Amniotic stem cell (primary cell): ENCODE data around the gene ENG.

Experiments used
- DNase-seq: peaks from one replicate; lab custom pipeline; 2025; lab: John Stamatoyannopoulos, UW

The ENG gene

GRCh38 chr9:127776924-127777289, 77.6 kb downstream of the ENG start:
- no peak for DNase-seq

GRCh38 chr9:127776195-127776923, 78.1 kb downstream of the ENG start:
- no peak for DNase-seq

- no peak for DNase-seq
Observed at GRCh38 chr9:127773981-127774380, 80.5 kb downstream of the ENG start.

GRCh38 chr9:127773272-127773671, 81.2 kb downstream of the ENG start:
- no peak for DNase-seq

DNA sequence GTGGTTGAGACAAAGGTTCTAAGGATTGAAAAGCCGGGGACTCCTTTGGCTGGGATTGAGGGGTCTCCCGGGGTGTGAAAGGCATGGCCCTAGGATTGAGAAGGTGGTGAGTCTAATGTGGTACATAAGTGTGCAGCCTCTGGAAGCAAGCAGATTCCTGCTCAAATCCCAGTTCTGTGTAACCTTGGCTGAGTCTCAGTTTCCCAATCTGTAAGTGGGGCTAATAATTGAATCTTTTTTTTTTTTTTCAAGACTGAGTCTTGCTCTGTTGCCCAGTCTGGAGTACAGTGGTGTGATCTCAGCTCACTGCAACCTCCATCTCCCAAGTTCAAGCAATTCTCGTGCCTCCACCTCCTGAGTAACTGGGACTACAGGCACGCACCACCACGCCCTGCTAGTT, 81.9 kb downstream of the ENG start:
- DNase-seq, result no peak

DNA sequence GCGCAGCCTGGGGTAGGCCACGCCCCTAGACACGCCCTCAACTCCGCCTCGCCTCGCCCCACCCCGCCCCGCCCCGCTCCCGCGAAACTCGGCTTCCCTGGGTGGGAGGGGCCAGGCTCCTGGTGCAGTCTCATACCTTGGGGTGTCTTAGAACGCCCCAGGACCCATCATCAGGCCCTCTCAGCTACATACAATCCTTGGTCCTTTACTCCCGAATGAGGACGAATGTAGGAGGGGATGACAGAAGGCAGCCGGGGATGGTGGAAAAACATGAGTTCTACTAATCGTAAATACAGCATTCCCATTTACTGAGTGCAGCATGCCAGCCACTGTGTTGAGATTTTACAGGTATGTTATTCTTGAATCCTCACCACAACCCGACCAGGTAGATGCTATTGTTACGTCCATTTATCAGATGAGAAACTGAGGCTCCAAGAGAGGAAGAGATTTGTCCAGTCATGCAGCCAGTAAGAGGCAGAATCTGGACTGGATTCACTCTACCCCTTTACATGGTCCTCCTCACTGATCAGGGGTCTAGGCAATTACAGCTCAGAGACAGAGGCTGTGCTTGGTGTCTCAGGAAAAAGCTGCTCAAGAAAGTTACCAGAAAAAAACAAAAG, 82.8 kb downstream of the ENG start:
- DNase-seq, result no peak

GRCh38 chr9:127770905-127771569, 83.4 kb downstream of the ENG start:
- DNase-seq, result peak; percentile 92

DNA sequence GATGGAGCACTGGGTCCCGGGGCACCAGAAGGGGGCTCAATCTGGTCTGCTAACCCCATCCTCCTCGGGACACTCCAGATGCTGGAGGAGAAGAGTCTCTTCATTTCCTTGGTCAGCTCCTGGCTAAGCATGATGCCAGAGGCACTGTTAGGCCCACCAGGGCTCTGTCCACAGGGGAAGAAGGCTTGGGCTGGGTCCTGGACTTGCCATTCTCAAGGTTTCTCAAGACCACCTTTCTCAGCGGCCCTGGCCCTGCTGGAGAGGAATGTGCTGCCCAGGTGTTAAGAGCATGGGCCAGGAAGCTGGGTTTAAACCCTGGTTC, 83.9 kb downstream of the ENG start:
- no peak for DNase-seq

DNA sequence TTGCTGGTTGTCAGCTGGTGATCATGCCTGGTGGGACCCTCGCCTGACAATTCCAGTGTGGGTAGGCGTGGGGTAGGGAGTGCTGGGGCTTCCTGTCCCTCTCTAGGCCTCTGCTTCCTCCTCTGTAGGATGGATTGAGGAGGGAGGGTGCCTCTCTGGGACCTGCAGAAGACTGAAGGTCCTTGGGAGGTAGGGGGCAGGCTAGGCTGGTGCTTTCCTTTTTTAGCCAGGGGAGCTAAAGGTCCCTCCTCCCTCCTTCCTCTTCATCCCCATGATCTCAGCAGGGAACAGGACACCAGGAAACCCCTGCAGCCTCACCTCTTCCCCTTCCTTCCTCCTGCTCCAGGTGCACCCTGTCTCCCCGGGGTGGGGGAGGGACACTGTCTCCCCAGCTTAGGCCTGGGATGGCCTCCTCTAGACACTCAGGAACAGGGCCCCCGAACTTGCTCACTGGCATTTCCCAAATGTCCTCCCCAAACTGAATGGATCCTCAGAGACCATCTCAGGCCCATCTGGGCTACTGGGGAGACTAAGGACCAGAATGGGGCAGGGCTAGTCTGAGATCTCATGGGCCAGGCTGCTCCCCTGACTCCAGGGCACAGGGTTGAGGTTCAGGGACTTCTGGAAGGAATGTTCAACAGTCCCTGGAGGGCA, 84.4 kb downstream of the ENG start:
- DNase-seq, result no peak

DNA sequence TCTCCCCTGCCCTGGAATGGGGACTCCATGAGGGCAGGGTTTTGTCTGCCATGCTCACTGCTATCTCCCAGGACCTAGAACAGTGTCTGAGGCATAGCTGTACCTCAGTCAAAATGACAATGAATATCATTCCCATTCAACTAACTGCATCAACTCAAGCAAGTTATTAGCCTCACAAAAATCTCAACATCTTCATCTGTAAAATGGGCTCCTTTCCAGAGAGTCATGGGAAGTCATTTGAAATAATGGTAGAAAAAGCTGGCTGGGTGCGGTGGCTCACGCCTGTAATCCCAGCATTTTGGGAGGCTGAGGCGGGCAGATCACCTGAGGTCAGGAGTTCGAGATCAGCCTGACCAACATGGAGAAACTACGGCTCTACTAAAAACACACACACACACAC, 85.4 kb downstream of the ENG start:
- no peak for DNase-seq

DNA sequence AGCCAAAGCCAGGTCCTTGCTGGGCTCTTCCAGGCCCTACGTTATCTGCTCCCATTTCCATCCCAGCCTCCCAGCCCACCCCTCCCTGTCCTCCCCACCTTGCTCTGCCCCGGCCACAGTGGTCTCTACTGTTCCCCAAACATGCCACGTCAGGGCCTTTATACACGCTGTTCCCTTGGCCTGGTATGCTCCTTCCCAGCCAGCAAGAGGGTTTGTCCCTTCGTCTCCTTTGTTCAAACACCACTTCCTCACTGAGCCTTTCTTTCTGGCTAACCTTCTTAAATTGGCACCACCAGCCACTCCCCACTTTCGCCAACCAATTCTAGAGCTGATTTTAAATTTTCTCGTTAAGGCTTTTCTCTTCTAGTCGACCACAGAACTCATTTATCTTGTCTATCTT, 85.8 kb downstream of the ENG start:
- no peak for DNase-seq

GRCh38 chr9:127767909-127768331, 86.5 kb downstream of the ENG start:
- DNase-seq, result no peak

DNA sequence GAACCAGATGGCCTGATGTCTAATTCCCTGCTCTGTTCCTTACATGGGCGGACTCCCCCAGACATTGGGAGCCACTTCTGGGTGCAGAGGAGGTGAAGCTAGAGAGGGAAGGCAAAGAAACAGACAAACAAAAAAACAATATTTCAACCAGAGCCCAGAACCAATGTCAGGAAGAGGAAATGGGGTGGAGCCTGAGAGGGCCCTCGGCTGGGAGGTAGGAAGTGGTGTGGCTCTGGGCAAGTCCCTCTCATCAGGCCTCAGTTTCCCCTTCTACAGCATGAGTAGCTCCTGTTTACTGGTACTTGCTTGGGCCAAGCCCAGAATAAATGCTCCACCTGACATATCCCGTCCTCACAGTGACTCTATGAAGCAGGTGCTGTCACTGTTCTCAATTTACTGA, 87.0 kb downstream of the ENG start:
- DNase-seq, result no peak

DNA sequence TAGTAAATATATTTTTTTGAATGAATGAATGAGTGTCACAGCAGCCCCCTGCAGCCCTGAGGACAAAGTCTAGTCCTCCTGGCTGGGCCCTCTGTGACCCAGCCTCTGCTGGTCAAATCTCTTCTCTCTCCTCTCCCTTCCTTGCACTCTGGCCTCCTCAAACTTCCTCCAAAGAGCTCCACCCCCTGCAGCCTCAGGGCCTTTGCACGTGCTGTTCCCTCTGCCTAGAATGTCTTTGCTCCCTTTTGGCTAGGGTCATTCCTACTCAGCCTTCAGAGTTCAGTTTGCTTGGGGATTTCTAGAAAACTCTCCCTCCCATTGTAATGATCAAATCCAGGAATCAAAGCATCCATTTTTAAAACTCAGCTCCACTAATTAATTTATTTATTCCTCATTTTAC, 89.0 kb downstream of the ENG start:
- no peak for DNase-seq
